Heart left ventricle (tissue), 13 donors: Measurements from ENCODE around the gene KIF26B.

ENCODE experiments used
- POLR2A ChIP-seq, 2 donors: fragments of 450-650 bp; IDR thresholded peaks; one replicate each; pipeline ENCODE4 v1.6.1; 2017; ENCODE audit warnings: antibody characterized with exemption in 2 of 2, mild to moderate bottlenecking in 2 of 2, moderate library complexity in 2 of 2
- TF ChIP-seq, protein P1 (sequence below), 12 donors: fragments of 200-600 bp; sonication (generic) in 4 of 12; IDR thresholded peaks; one replicate each; pipeline versions ENCODE4 v1.5.0 to v1.8.0; 2018 to 2022; ENCODE audit warnings: antibody characterized with exemption in 12 of 12, mild to moderate bottlenecking in 5 of 12
- donor health status: ischemic (EF 13 %, LVEDD 7.1; RV severe dilation, severe dysfunction).
- donor health status: DM: no; HTN: yes; CAD: no.
- donor health status: DM: no; HTN: no; CAD: no.
- donor health status: ischemic (EF 25% LVEDD 6.9; RV normal size, moderate dysfunction).
- donor health status: ischemic (EF 25% LVEDD 5.7; RV mildly dilated, moderate dysfunction).
- donor health status: ischemic (EF 35%, LVEDD 5.7; RV mildly dilated, moderate dysfunction).
- donor health status: nonischemic (EF 11% LVEDD 7.7; RV severe dilation, severe dysfunction).
- donor health status: DM: yes; HTN: yes; CAD: no.
- donor health status: PGD.
- donor health status: ischemic (EF 29% LVEDD 5.4; RV normal size, mild dysfunction).
- donor health status: nonischemic (EF 23%, LVEDD 6.1; RV moderate dilation, normal function).

DNA sequence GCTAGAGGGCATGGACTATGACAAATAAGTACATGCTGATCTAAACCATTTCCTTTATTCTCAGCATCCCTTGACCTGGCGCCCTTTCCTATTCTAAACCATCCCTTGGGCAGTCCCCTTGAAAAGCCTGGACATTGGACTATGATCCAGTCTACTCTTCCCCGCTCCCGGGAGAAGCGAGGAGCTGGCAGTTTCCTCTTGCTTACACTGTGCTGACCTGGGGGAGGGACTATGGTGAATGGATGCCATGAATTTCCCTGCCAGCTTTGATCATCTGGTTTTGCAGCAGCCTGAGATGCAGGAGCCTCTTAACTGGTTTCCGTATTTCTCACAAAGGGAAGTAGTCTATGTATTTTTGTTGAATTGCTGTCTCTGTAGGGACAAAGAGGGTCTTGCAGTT, 121.7 kb downstream of the KIF26B start:
- TF ChIP-seq, protein P1, sequence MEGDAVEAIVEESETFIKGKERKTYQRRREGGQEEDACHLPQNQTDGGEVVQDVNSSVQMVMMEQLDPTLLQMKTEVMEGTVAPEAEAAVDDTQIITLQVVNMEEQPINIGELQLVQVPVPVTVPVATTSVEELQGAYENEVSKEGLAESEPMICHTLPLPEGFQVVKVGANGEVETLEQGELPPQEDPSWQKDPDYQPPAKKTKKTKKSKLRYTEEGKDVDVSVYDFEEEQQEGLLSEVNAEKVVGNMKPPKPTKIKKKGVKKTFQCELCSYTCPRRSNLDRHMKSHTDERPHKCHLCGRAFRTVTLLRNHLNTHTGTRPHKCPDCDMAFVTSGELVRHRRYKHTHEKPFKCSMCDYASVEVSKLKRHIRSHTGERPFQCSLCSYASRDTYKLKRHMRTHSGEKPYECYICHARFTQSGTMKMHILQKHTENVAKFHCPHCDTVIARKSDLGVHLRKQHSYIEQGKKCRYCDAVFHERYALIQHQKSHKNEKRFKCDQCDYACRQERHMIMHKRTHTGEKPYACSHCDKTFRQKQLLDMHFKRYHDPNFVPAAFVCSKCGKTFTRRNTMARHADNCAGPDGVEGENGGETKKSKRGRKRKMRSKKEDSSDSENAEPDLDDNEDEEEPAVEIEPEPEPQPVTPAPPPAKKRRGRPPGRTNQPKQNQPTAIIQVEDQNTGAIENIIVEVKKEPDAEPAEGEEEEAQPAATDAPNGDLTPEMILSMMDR (IDR thresholded peaks at IDR 0.05), result no peak
- no peak for TF ChIP-seq POLR2A (IDR thresholded peaks at IDR 0.05)
